ENCODE results near the gene HPSE.

DNA sequence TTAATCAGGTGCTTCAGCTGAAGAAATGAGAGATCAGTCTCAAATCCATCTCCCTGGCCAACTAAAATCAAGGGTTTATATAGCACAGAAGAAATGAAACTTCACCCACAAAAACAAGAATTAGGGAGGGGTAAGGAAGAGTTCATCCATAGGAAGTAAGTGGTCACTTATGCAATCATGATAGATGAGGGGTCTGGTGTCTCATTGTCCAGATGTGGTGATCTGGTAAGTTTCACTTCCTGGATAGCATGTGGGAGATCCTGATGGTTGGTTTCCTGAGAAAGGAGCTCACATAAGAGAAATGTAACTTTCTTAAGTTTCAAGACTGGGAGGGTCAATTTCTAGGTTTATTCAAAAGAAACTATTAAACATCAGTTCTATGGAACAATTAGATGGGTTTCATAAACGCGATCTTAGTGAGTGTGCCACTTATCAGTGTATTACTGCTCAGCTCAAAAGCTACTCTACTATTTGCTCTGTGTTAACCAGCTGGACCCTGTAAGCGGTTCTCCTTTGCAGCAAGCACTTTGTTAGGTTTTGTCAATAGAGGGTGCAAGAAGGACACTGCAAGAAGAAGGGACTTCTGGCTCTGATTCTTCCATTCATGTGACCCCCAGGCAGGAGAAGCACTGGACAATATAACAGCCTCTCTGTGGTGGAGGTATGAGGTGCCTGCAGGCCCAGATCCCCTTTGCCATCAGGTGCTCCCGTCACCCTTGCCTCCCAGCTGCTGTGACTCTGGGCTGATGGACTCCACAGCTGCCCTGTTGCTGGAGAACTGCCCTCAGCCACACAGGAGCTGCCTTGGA is 35.4 kb upstream of the HPSE start:
- TF ChIP-seq TAF1 (IDR thresholded peaks at IDR 0.05; ENCODE audit: borderline replicate concordance, low read depth, low read length) (no peak), POLR2A (IDR thresholded peaks at IDR 0.05; ENCODE audit: low read depth, low read length) (no peak)

All from GM12892 (cell line).